Measurements from ENCODE around the gene COL27A1. TPM values are rescaled to one million over a fixed set of nuclear protein-coding genes. Genes with fewer than 3 reads are reported as not detected.

The COL27A1 gene
- polyA plus RNA-seq, 2 of the 4 experiments (the other 2 are of a cell fraction) = 6.9 to 20.6 TPM

GRCh38 chr9:114130141-114130540, 25.2 kb upstream of the COL27A1 start:
- WGBS (ENCODE audit: missing lambda C conversion rate) = 66% methylated on average over 7 of the region's 7 CpGs

GRCh38 chr9:114130624-114131277, 24.6 kb upstream of the COL27A1 start:
- POLR2A ChIA-PET = no interaction called here
- CTCF ChIA-PET = interaction anchor here (0.9 to 4.7 kb wide), 3 partner anchors 21 to 160 kb away, joined by 4 to 28 read pairs (median 6); no protein-coding TSS in a partner anchor
- no peak for DNase-seq (ENCODE audit: low read depth in 1 of 2, low spot score in 1 of 2)
- FAIRE-seq = no peak
- Histone ChIP-seq H3K27ac (no peak overlapping the region), H3K9me3 (peaks cover 10% of the 10 kb centered on the region; the same call in 2 of the 3 replicates), H3K4me3 (no peak overlapping the region), H3K4me1 (no peaks in the 10 kb centered on the region), H3K4me2 (no peak overlapping the region)
- WGBS (ENCODE audit: missing lambda C conversion rate) = 48% methylated on average over 4 of the region's 4 CpGs
- ATAC-seq = no peak
- TF ChIP-seq ZNF302 (CRISPR knock-in tag; IDR thresholded peaks at IDR 0.05) (no peak), HOXA7 (CRISPR knock-in tag; IDR thresholded peaks at IDR 0.05) (no peak), RNF2 (IDR thresholded peaks at IDR 0.05; ENCODE audit: borderline replicate concordance, low read depth) (no peak)

More at GRCh38 chr9:114130141-114130540, 25.2 kb upstream of the COL27A1 start:
- H3K4me3 ChIP-seq = no peak overlapping the region
- no peak for ATAC-seq
- H3K27ac ChIP-seq = no peak overlapping the region
- peaks cover 10% of the 10 kb centered on the region; the same call in 2 of the 3 replicates for H3K9me3 ChIP-seq
- FAIRE-seq = no peak
- TF ChIP-seq SMC3 (IDR thresholded peaks at IDR 0.05) (no peak), USF2 (IDR thresholded peaks at IDR 0.05) (no peak), HEYL (CRISPR knock-in tag; IDR thresholded peaks at IDR 0.05) (no peak), ZNF302 (CRISPR knock-in tag; IDR thresholded peaks at IDR 0.05) (no peak), POLR2A (IDR thresholded peaks at IDR 0.05; ENCODE audit: low read length) (no peak), POLR2AphosphoS2 (conservative IDR thresholded peaks at IDR 0.05; ENCODE audit: low read length) (no peak), KDM1A (IDR thresholded peaks at IDR 0.05; ENCODE audit: low read depth) (no peak), TFCP2L1 (CRISPR knock-in tag; IDR thresholded peaks at IDR 0.05) (no peak), EP300 (IDR thresholded peaks at IDR 0.05) (no peak), NFE2L2 (conservative IDR thresholded peaks at IDR 0.05; ENCODE audit: low read length) (no peak)
- ChIA-PET CTCF (interaction anchor here (0.9 to 4.7 kb wide), 3 partner anchors 20 to 161 kb away, joined by 4 to 28 read pairs (median 6); no protein-coding TSS in a partner anchor), POLR2A (no interaction called here)
- no peaks in the 10 kb centered on the region for H3K4me1 ChIP-seq
- no peak for DNase-seq (ENCODE audit: low read depth in 1 of 2, low spot score in 1 of 2)
- H3K4me2 ChIP-seq = no peak overlapping the region

GRCh38 chr9:114131808-114132549, 23.4 kb upstream of the COL27A1 start:
- ChIA-PET CTCF (interaction anchor here (0.8 to 4.7 kb wide), 5 partner anchors 9 to 159 kb away, joined by 3 to 28 read pairs (median 10); no protein-coding TSS in a partner anchor), POLR2A (no interaction called here)
- Histone ChIP-seq H3K27ac (no peak overlapping the region), H3K4me2 (no peak overlapping the region), H3K4me1 (no peaks in the 10 kb centered on the region), H3K9me3 (peaks cover 10% of the 10 kb centered on the region), H3K4me3 (no peak overlapping the region)
- ATAC-seq (no peak), DNase-seq (ENCODE audit: low read depth in 1 of 2, low spot score in 1 of 2) (no peak), FAIRE-seq (no peak)
- WGBS (ENCODE audit: missing lambda C conversion rate) = 76% methylated on average over 9 of the region's 10 CpGs
- TF ChIP-seq KDM5A (IDR thresholded peaks at IDR 0.05) (no peak), TP53 (CRISPR knock-in tag; IDR thresholded peaks at IDR 0.05) (no peak), BCL3 (IDR thresholded peaks at IDR 0.05) (no peak), RFX5 (IDR thresholded peaks at IDR 0.05) (no peak), CEBPB (IDR thresholded peaks at IDR 0.05) (no peak), POLR2A (IDR thresholded peaks at IDR 0.05; ENCODE audit: low read length) (no peak), USF2 (IDR thresholded peaks at IDR 0.05) (no peak), JUNB (IDR thresholded peaks at IDR 0.05) (no peak), CHD2 (IDR thresholded peaks at IDR 0.05; ENCODE audit: low read length, partially characterized antibody) (no peak), NFE2L2 (conservative IDR thresholded peaks at IDR 0.05; ENCODE audit: low read length) (no peak), GATA3 (IDR thresholded peaks at IDR 0.05; ENCODE audit: borderline replicate concordance) (no peak), MAX (IDR thresholded peaks at IDR 0.05) (no peak), FOSB (CRISPR knock-in tag; IDR thresholded peaks at IDR 0.05) (no peak), BHLHE40 (IDR thresholded peaks at IDR 0.05; ENCODE audit: low read depth, low read length) (no peak), CHD4 (IDR thresholded peaks at IDR 0.05; ENCODE audit: borderline replicate concordance) (no peak), CBX8 (IDR thresholded peaks at IDR 0.05) (no peak)

Measured in A549 (cell line).